Superior temporal gyrus (tissue), 1 donor: ENCODE data around the gene RPS28.
"Not testable (repeated sequence)": the region's sequence is repeated elsewhere in the genome, so short reads cannot be mapped to it uniquely, and the experiment has no call there.

Source experiments
- DNase-seq: peaks from one replicate; pipeline ENCODE4 v3.0.0-alpha.2; 2016; ENCODE audit errors: extremely low spot score

The RPS28 gene

DNA sequence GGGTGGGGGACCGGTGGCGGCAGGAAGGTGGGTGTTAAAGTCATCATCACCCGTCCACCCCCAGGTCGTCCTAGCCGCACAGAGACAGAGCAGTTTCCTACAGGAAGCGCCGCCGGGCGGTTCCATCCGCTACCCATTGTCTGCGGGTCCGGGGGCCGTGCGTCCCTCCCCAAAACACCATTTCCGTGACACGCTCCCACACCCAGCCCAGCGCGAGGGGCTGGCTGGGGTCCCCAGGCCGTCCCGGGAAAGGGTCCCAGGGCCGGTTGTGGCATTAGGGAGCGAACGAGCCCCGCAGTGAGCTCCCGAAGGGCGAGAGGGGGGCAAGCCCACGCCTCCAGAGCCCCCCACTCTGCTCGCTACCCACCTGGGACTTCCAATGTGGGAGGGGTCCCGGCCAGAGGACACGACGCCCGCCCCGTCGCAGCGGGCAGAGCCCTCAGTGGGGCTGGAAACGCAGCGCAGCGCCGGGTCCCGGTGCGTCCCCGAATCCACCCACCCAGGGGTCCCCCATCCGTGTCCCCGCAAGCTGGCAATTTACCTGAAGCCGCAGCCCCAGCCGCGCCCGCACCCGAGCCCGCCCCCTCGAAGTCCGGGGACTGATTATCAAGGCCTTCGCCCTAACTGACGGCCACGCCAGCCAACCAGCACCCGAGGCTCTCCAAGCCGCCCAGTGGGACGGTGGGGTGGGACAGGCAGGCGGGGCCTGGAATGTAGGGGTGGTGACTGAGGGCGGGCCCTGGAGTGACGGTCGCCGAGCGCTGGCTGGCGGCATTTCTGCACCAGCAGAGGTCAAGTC lies 21.6 kb downstream of the RPS28 start, which contains the start of gene KANK3:
Gene KANK3 (minus strand): TSS at position 579 of the 799 bp plus-strand sequence. CDS start 5,434 bp downstream, outside the sequence.
- DNase-seq, result peak; percentile 87

DNA sequence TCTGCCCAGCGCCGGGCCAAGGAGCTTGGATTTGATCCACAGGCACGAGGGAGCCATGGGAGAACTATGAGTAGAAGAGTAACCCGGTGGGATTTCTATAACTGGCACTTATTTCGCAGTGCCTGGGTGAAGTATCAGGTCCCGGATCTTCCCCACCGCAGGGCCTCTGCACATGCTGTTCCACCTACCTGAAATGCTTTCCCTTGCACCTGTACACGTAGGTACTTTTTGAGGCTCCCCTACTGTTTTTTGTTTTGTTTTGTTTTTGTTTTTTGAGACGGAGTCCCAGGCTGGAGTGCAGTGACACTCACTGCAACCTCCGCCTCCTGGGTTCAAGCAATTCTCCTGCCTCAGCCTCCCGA lies 22.2 kb downstream of the RPS28 start:
- DNase-seq, result no peak

- DNase-seq, result not testable (repeated sequence)
These were observed 28.5 kb downstream of the RPS28 start for GRCh38 chr19:8349629-8350372.

- no peak for DNase-seq
These were observed 31.0 kb downstream of the RPS28 start for GRCh38 chr19:8352134-8352827.

GRCh38 chr19:8352845-8353244 lies 31.5 kb downstream of the RPS28 start:
- DNase-seq, result not testable (repeated sequence)

DNA sequence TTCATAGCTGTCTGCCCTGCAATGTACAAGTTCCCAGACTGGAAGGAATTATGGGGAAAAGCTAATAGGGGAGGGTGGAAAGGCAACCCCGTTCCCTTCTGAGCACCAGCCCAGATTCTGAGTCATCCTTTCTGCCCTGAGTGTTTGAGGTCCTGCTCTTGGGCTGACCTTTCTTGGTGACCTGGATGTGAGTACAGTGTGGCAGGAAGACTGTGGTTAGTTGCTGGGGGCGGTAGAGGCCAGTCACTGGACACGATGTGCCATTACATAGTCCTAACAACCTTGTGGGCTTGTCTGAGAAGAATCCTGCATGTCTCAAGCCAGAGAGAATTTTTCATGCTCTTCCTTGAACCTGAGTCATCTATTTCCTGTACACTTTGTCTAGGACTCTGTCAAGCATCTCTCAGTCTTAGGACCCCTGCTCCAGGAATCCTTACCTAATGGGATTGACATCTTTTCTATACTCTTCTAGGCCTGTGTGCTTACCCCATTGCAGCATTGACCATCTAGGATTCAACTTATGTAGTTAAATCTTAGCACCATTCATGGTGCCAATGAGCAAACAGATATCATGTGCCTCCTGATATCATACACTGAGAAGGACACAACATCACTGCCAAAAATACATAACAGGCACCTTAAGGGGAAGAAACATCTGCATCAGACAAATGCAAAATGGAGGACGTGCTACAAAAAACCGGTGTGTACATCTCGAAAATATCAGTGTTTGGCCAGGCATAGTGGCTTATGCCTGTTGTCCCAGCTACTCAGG lies 34.5 kb downstream of the RPS28 start:
- DNase-seq, result no peak

DNA sequence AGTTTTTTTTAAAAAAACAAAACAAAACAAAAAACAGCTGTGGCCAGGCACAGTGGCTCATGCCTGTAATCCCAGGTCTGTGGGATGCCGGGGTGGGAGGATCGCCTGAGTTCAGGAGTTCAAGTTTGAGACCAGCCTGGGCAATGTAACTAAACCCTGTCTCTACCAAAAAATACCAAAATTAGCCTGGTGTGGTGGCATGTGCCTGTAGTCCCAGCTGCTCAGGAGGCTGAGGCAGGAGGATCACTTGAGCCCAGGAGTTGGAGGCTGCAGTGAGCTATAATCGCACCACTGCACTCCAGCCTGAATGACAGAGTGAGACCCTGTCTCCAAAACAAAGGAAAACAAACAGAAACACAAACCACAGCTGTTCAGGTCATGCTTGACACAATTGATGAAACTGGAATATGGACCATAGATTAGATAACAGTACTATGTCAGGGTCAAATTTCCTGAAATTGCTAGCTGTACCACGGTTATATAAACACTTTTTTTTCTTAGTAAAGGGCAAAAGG lies 35.8 kb downstream of the RPS28 start:
- no peak for DNase-seq

DNA sequence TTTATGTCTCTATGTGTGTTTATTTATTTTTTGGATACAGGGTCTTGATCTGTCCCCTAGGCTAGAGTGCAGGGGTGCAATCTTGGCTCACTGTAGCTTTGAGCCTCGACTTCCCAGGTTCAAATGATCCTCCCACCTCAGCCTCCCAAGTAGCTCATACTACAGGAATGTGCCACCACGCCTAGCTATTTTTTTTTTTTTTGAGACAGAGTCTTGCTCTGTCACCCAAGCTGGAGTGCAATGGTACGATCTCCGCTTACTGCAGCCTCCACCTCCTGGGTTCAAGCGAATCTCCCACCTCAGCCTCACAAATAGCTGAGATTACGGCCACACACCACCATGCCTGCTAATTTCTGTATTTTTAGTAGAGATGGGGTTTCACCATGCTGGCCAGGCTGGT lies 37.7 kb downstream of the RPS28 start:
- DNase-seq, result no peak

DNA sequence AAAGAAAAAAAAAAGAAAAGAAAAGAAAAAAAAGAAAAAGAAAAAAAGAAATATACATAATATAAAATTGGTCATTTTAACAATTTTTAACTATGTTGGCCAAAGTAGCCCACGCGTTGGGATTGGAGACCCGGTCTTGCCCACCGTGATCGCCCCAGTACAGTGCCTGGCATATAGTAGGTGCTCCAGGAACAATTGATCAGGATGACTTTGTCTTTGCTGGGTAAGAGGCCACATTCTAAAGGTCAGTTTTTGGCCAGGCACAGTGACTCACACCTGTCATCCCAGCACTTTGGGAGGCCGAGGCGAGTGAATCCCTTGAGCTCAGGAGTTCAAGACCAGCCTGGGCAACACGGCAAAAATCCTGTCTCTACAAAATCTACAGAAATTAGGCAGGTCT lies 38.9 kb downstream of the RPS28 start:
- DNase-seq, result no peak

DNA sequence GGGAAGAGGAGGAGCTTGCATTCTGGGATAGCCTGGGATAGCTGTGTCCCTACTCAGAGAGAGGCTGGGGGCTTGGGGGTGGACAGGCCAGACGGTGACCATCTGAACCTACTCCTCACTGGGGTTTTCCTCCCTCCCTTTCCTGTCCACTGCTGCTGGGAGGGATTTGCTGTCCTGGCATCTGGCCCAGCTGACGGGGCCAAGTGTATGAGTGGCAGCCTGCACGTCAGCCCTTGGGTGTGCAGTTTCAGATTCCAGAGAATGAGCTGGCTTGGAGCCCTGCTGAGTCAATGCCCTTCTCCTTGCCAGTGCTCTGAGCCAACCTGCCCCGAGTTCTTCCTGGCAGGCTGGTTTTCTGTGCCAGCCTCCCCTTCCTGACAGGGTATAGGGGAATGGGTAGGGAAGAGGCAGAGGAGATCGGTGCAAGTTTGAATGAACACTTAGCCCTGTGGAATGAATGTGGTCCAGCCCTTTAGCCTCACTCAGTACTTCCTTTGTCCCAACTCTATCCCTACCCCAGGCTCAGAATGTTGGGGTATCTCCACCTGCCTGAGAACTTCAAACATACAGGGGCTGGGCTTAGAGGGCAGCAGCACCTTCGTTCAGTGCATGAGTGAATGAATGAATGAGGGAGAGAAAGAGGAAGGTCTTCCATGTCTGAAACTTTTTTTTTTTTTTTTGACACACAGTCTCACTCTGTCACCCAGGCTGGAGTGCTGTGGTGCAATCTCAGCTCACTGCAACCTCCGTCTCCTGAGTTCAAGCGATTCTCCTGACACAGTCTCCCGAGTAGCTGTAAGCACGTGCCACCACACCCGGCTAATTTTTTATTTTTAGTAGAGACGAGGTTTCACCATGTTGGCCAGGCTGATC lies 40.9 kb downstream of the RPS28 start:
- DNase-seq, result peak; percentile 57

GRCh38 chr19:8363803-8364771 lies 42.8 kb downstream of the RPS28 start, which contains the start of gene ANGPTL4:
Gene ANGPTL4, plus strand, starts transcription at chr19:8364155. Its CDS starts 167 bp downstream, at chr19:8364322.
- DNase-seq, result peak; percentile 22

GRCh38 chr19:8366121-8366581 lies 44.9 kb downstream of the RPS28 start:
- DNase-seq, result no peak

DNA sequence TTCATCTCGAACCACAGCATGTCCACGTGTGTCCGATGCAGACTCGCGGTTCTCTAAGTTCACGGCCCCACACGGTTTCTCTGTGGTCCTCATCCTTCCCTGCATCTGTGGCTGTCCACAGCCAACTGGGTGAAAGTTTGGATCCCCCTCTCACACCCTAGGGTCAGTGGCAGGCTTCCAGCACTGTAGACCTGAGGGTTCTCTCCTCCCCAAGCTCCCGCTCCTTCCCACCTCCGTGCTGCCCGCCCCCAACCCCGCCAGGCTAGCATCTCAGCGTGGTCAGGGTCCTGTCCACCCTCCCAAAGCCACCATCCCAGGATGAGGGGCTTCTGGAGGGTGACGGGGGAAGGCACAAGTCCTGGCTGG lies 45.6 kb downstream of the RPS28 start:
- DNase-seq, result peak; percentile 10

GRCh38 chr19:8367327-8368001 lies 46.2 kb downstream of the RPS28 start:
- peak; percentile 69 for DNase-seq

DNA sequence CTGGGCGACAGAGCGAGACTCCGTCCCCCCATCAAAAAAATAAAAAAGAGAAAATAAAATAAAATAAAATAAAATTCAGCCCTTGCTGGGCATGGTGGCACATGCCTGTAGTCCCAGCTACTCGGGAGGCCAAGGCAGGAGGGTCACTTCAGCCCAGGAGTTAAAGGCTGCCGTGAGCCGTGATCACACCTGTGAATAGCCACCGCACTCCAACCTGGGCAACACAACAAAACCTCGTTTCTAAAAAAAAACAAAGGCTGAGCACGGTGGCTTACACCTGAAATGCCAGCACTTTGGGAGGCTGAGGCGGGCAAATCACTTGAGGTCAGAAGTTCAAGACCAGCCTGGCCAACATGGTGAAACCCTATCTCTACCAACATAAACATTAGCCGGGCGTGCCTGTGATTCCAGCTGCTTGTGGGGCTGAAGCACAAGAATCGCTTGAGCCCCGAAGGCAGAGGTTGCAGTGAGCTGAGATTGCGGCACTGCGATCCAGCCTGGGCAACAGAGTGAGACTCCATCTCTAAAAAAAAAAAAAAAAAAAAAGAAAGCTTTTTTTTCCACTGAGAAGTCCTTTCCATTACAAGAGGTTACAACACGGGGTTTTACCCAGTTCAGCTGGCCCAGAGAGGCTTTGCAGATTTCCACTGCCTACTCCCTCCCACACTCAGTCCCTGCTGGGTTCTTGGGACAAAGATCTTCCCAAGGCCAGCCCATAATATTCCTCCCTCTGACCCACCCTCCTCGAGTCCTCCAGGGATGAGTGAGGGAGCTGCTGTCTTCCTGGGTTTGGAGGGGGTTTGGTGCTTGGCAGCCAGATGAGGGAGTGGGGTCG lies 49.1 kb downstream of the RPS28 start:
- no peak for DNase-seq

- DNase-seq, result no peak
These were observed 49.9 kb downstream of the RPS28 start for GRCh38 chr19:8371011-8371804.
